Calu3 (cell line): ENCODE results near the gene EFCAB12. TPM values are rescaled to one million over a fixed set of nuclear protein-coding genes. Genes with fewer than 3 reads are reported as not detected.

Experiments
- BruUV-seq: library from RNA; stranded (reverse); fragments of 400-500 nt; replicated peaks from 2 replicates; lab custom pipeline; 2021; lab: Mats Ljungman, UMichigan
- CTCF ChIA-PET: fragments of 300-600 bp; sonication (Branson Sonifier 250); formaldehyde crosslinking; loops from one replicate; lab custom pipeline; 2022; ENCODE audit warnings: antibody characterized with exemption; lab: Charles Lee
- DNase-seq: peaks from one replicate; pipeline ENCODE4 v3.0.0; 2022
- H3K27ac Mint-ChIP-seq: one replicate; pipeline ENCODE4 v1.8.0; 2022; ENCODE audit warnings: mixed read lengths; ENCODE audit not compliant: unreplicated experiment
- H3K27me3 Mint-ChIP-seq: one replicate; pipeline ENCODE4 v1.8.0; 2022; ENCODE audit warnings: mixed read lengths; ENCODE audit not compliant: unreplicated experiment
- H3K36me3 Mint-ChIP-seq: one replicate; pipeline ENCODE4 v1.8.0; 2022; ENCODE audit warnings: mild to moderate bottlenecking, moderate library complexity, mixed read lengths; ENCODE audit not compliant: insufficient read depth, unreplicated experiment
- H3K4me1 Mint-ChIP-seq: one replicate; pipeline ENCODE4 v1.8.0; 2022; ENCODE audit warnings: mild to moderate bottlenecking, low read depth, mixed read lengths; ENCODE audit not compliant: unreplicated experiment
- H3K4me3 Mint-ChIP-seq: one replicate; pipeline ENCODE4 v1.8.0; 2022; ENCODE audit warnings: mild to moderate bottlenecking, low read depth, moderate library complexity, mixed read lengths; ENCODE audit not compliant: unreplicated experiment
- H3K9me3 Mint-ChIP-seq: one replicate; pipeline ENCODE4 v1.8.0; 2022; ENCODE audit warnings: low read depth, mixed read lengths; ENCODE audit not compliant: unreplicated experiment
- intact Hi-C: fragments of 100-400 bp; cut with micrococcal nuclease; formaldehyde crosslinking; loops from one replicate; pipeline ENCODE4 v1.10.0; 2022; ENCODE audit not compliant: unreplicated experiment
- total RNA-seq: library from RNA; stranded (reverse); gene quantifications from 2 replicates; pipeline ENCODE4 v1.2.3, GENCODE V29; 2022
- TF ChIP-seq, protein P1 (sequence below): fragments of 200-600 bp; IDR thresholded peaks from one replicate; pipeline ENCODE4 v1.8.0; 2022; ENCODE audit warnings: antibody characterized with exemption; ENCODE audit not compliant: unreplicated experiment

Gene EFCAB12
- total RNA-seq, 1 experiment from 2014 or later: 0.42 TPM

DNA sequence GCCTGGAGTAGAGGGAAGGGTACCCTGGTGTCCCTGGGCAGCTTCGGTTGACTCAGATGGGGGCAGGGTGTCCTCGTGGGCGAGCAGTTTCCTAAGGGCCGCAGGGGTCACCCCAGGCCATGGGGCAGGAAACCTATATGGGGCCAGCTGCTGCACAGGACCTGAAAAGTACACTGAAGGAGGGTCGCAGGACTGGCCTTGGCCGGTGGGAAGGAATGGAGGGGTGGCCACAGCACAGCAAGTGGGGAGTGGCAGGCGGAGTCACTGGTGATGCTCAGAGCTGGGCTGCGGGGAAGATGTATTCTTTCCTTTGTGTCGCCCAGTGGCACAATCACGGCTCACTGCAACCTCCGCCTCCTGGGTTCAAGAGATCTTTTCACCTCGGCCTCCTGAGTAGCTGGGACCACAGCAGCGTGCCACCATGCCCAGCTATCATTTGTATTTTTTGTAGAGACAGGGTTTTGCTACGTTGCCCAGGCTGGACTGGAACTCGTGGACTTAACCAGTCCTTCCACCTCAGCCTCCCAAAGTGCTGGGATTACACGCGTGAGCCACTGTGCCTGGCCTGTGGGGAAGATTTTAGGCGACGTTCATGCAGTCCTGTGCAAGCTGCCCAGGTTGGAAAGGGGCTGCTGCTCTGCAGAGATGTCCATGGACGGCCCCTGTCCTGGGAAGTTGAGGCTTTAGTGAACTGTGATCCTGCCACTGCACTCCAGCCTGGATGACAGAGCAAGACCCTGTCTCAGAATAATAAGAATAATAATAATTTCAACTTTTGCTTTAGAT lies 57.2 kb downstream of the EFCAB12 start:
- TF ChIP-seq, protein P1, sequence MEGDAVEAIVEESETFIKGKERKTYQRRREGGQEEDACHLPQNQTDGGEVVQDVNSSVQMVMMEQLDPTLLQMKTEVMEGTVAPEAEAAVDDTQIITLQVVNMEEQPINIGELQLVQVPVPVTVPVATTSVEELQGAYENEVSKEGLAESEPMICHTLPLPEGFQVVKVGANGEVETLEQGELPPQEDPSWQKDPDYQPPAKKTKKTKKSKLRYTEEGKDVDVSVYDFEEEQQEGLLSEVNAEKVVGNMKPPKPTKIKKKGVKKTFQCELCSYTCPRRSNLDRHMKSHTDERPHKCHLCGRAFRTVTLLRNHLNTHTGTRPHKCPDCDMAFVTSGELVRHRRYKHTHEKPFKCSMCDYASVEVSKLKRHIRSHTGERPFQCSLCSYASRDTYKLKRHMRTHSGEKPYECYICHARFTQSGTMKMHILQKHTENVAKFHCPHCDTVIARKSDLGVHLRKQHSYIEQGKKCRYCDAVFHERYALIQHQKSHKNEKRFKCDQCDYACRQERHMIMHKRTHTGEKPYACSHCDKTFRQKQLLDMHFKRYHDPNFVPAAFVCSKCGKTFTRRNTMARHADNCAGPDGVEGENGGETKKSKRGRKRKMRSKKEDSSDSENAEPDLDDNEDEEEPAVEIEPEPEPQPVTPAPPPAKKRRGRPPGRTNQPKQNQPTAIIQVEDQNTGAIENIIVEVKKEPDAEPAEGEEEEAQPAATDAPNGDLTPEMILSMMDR: no peak
- DNase-seq: no peak
- intact Hi-C loops: no loop called here
- no peak overlapping the region for H3K27ac Mint-ChIP-seq
- no TSS peak for BruUV-seq
- no peaks in the 10 kb centered on the region for H3K36me3 Mint-ChIP-seq
- no peaks in the 10 kb centered on the region for H3K9me3 Mint-ChIP-seq
- H3K4me3 Mint-ChIP-seq: no peak overlapping the region
- peaks cover 17% of the 10 kb centered on the region for H3K27me3 Mint-ChIP-seq
- no peaks in the 10 kb centered on the region for H3K4me1 Mint-ChIP-seq
- CTCF ChIA-PET: interaction anchor here (0.5 to 0.7 kb wide), 2 partner anchors 28 to 192 kb away, joined by 3 read pairs; no protein-coding TSS in a partner anchor

DNA sequence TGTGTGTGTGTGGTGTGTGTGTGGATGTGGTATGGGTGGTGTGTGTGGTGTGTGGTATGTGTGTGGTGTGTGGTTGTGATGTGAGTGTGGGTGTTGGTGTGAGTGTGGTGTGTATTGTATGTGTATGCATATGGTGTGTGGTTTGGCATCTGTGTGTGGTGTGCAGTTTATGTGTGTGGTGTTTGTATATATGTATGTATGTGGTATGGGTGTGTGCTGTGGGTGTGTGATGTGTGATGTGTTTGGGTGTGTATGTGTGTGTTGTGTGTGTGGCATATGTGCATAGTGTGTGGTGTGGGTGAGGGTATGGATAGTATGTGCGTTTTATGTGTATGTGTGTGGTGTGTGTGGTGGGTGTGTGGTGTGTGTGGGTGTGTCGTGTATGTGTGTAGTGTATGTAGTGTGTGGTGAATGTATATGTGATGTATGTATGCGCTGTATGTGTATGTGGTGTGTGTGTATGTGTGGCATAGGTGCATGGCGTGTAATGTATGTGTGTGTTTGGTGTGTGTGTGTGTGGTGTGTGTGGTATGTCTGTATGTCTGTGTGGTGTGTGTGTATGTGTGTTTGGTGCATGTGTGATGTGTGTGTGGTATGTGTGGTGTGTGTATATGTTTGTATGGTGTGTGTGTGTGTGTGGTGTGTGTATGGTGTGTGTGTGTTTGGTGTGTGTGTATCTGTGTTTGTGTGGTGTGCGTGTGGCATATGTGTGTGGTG lies 58.0 kb downstream of the EFCAB12 start:
- BruUV-seq: no TSS peak
- no peaks in the 10 kb centered on the region for H3K9me3 Mint-ChIP-seq
- TF ChIP-seq, protein P1: no peak
- H3K4me1 Mint-ChIP-seq: no peaks in the 10 kb centered on the region
- H3K4me3 Mint-ChIP-seq: no peak overlapping the region
- CTCF ChIA-PET: no interaction called here
- H3K27me3 Mint-ChIP-seq: peaks cover 20% of the 10 kb centered on the region
- intact Hi-C loops: no loop called here
- H3K36me3 Mint-ChIP-seq: no peaks in the 10 kb centered on the region
- no peak overlapping the region for H3K27ac Mint-ChIP-seq
- no peak for DNase-seq

DNA sequence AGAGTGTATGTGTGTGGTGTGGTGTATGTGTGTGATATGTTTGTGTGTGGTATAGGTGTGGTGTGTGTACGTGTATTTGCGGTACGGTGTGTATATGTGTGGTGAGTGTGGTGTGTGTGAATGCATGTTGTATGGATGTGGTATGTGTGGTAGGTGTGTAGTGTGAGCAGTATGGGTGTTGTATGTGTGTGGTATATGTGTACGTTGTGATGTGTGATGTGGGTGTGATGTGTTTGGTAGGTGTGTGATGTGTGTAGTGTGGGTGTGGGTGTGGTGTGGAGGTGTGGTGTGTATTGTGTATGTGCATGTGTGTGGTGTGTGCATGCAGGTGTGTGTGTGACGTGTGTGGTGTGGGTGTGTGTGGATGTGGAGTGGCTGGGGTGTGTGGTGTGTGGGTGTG lies 58.7 kb downstream of the EFCAB12 start:
- no peak overlapping the region for H3K27ac Mint-ChIP-seq
- no peaks in the 10 kb centered on the region for H3K9me3 Mint-ChIP-seq
- intact Hi-C loops: no loop called here
- CTCF ChIA-PET: no interaction called here
- no peaks in the 10 kb centered on the region for H3K36me3 Mint-ChIP-seq
- no TSS peak for BruUV-seq
- TF ChIP-seq, protein P1: no peak
- peaks cover 27% of the 10 kb centered on the region for H3K27me3 Mint-ChIP-seq
- no peak overlapping the region for H3K4me3 Mint-ChIP-seq
- H3K4me1 Mint-ChIP-seq: no peaks in the 10 kb centered on the region
- DNase-seq: no peak

DNA sequence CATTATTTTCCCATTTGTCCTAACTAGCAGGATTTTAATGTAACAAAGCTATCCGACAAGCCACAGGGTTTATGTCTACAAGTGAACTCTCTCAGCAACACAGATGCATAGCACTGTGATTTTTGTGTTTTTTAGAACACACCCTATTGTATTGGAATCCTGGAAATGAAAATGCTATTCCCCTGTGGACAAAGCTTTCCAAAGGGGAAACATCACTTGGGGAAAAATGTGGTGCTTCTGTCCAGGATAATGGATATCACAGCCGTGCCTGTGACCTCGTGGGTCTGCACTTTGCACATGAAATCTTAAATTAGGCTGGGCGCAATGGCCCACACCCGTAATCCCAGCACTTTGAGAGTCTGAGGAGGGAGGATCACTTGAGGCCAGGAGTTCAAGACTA lies 60.6 kb downstream of the EFCAB12 start:
- H3K36me3 Mint-ChIP-seq: no peaks in the 10 kb centered on the region
- no peaks in the 10 kb centered on the region for H3K9me3 Mint-ChIP-seq
- TF ChIP-seq, protein P1: no peak
- intact Hi-C loops: no loop called here
- CTCF ChIA-PET: interaction anchor here (0.6 kb wide), 1 partner anchor 17 kb away, joined by 3 read pairs; no protein-coding TSS in a partner anchor
- no peak for DNase-seq
- H3K27me3 Mint-ChIP-seq: peaks cover 28% of the 10 kb centered on the region
- no TSS peak for BruUV-seq
- no peaks in the 10 kb centered on the region for H3K4me1 Mint-ChIP-seq
- no peak overlapping the region for H3K4me3 Mint-ChIP-seq
- H3K27ac Mint-ChIP-seq: no peak overlapping the region
